BJ (cell line): ENCODE measurements around the gene UGT1A8. TPM values are rescaled to one million over a fixed set of nuclear protein-coding genes. Genes with fewer than 3 reads are reported as not detected.

ENCODE experiments used
- CTCF ChIA-PET: fragments of 350-600 bp; formaldehyde crosslinking; extraction: SDS; loops from one replicate; lab custom pipeline; 2021; ENCODE audit warnings: antibody characterized with exemption, inconsistent platforms; lab: Yijun Ruan, JAX
- POLR2A ChIA-PET: fragments of 300-600 bp; sonication (Branson Sonifier 250); formaldehyde crosslinking; extraction: SDS; loops from one replicate; lab custom pipeline; 2021; ENCODE audit warnings: antibody characterized with exemption; lab: Charles Lee
- DNase-seq: peaks from one replicate; pipeline ENCODE4 v3.0.0-alpha.2; 2011; ENCODE audit warnings: low read depth
- H3K27me3 ChIP-seq: 2 replicates; pipeline ENCODE4 v1.6.0; 2011; ENCODE audit warnings: low read length; ENCODE audit not compliant: control insufficient read depth, insufficient read depth
- H3K36me3 ChIP-seq: 2 replicates; pipeline ENCODE4 v1.5.1; 2011; ENCODE audit warnings: low read length; ENCODE audit not compliant: control insufficient read depth, insufficient read depth
- H3K4me3 ChIP-seq: 2 replicates; pipeline ENCODE4 v1.5.1; 2011; ENCODE audit warnings: low read depth, mild to moderate bottlenecking, control low read depth, low read length
- polyA plus RNA-seq: library from polyadenylated mRNA; depleted of rRNA; stranded (reverse); fragments of >200 nt; gene quantifications from 2 replicates; pipeline ENCODE4 v1.2.3, GENCODE V29; 2011
- TF ChIP-seq, protein P1 (sequence below): IDR thresholded peaks from 2 replicates; pipeline ENCODE4 v1.5.1; 2011; ENCODE audit warnings: low read depth, mild to moderate bottlenecking, control low read depth, inconsistent platforms, low read length, moderate library complexity; ENCODE audit not compliant: insufficient read depth

The UGT1A8 gene
- polyA plus RNA-seq, 1 experiment = not detected

DNA sequence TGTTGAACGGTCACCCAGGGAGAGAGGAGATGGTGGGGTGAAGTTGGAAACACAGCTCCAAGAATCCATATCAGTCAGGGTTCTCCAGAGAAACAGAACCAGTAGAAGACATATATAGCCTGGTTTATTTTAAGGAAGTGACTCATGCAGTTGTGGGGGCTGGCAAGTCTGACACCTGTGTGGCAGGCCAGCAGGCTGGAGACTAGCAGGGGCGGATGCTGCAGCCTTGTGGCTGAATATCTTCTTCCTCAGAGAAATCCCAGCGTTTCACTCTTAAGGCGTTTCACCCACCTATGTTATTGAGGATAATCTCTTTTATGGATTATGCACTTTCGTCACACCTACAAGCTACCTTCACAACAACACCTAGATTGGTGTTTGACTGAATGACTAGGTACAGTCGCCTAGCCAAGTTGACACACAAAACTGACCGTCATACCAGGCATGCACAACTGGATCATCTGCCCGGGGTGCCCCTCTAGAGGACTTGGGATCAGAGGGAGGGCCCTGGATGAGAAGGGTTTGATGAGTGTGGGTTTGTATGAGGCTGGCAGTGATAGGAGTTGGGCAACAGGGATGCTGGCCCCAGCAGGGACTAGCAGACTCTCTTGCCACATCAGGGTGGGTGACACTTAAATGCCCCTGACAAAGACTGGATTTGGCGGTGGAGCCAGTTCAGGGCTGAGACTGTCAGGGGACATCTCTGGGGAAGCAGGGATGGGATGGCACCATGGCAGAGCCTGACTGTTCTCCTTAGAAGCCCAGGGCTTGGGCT is 184.1 kb downstream of the UGT1A8 start:
- Histone ChIP-seq H3K36me3 (no peaks in the 10 kb centered on the region), H3K27me3 (no peaks in the 10 kb centered on the region), H3K4me3 (no peak overlapping the region)
- DNase-seq = no peak
- ChIA-PET POLR2A (no interaction called here), CTCF (no interaction called here)
- TF ChIP-seq, protein P1, sequence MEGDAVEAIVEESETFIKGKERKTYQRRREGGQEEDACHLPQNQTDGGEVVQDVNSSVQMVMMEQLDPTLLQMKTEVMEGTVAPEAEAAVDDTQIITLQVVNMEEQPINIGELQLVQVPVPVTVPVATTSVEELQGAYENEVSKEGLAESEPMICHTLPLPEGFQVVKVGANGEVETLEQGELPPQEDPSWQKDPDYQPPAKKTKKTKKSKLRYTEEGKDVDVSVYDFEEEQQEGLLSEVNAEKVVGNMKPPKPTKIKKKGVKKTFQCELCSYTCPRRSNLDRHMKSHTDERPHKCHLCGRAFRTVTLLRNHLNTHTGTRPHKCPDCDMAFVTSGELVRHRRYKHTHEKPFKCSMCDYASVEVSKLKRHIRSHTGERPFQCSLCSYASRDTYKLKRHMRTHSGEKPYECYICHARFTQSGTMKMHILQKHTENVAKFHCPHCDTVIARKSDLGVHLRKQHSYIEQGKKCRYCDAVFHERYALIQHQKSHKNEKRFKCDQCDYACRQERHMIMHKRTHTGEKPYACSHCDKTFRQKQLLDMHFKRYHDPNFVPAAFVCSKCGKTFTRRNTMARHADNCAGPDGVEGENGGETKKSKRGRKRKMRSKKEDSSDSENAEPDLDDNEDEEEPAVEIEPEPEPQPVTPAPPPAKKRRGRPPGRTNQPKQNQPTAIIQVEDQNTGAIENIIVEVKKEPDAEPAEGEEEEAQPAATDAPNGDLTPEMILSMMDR = no peak

GRCh38 chr2:233802132-233802815 is 184.8 kb downstream of the UGT1A8 start:
- ChIA-PET POLR2A (no interaction called here), CTCF (no interaction called here)
- no peaks in the 10 kb centered on the region for H3K36me3 ChIP-seq
- no peak for DNase-seq
- H3K27me3 ChIP-seq = no peaks in the 10 kb centered on the region
- TF ChIP-seq, protein P1 = no peak
- H3K4me3 ChIP-seq = no peak overlapping the region

DNA sequence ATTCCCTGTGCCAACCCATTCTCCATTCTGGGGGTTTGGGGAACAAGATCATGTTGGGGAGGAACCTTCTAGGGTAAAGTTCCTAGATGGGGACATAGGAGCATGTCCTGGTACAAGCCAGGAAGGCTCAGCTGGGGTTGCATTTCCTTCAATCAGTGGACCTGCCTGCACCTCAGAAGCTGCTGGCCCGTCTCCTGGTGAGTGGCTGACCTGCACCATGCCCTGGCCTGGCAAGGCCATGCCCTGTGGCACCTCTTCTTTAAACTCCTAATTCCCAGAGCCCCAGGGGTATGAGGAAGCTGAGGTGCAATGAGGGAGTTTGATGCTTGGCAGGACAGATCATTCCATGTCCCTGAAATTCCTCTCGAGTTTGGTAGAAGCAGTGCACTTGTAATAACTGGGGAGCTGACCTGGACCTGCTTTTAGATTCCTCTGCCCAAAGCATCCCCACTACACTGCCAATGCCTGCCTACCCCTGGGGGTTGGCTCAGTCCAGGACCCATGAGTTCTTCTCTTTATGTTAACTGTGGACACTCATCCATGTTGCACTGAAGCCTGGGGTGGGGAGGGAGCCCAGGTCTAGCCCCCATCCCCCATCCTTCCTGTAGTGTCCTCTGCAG is 186.0 kb downstream of the UGT1A8 start:
- ChIA-PET CTCF (no interaction called here), POLR2A (no interaction called here)
- TF ChIP-seq, protein P1 = no peak
- H3K27me3 ChIP-seq = peaks cover under 1% of the 10 kb centered on the region; the same call in 1 of the 2 replicates
- H3K4me3 ChIP-seq = no peak overlapping the region
- no peaks in the 10 kb centered on the region for H3K36me3 ChIP-seq
- no peak for DNase-seq

GRCh38 chr2:233803994-233804393 is 186.6 kb downstream of the UGT1A8 start:
- no peak for DNase-seq
- Histone ChIP-seq H3K27me3 (peaks cover 2% of the 10 kb centered on the region; the same call in 1 of the 2 replicates), H3K36me3 (no peaks in the 10 kb centered on the region), H3K4me3 (no peak overlapping the region)
- TF ChIP-seq, protein P1 = no peak
- ChIA-PET POLR2A (no interaction called here), CTCF (no interaction called here)

DNA sequence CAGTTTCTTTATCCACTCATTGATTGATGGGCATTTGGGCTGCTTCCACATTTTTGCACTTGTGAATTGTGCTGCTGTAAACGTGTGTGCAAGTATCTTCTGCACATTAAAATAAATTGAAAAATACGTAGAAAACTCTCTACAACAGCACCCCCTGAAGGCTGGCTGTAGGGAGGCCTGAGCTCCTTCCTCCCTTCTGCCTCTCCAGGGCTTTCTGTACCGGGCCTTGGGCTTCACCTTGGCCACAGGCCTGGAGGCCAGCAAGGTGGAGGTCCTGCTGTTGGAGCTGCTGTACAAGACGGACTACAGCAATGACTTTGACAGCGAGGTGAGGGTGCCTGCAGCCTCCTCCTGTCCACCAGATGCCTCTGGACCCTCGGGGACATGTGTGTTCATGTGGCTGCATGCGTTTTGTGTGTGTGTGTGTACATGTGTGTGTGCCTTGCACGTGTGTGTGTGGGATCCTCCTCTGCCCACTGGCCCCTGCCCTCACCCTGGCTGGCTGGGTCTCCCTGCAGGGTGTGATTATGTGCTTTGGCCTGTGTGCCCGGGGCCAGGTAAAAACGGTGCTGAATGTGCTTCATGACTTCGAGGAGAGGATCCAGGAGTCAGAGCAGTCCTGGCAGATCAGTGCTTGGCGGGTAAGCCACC is 189.9 kb downstream of the UGT1A8 start:
- TF ChIP-seq, protein P1 = no peak
- POLR2A ChIA-PET = no interaction called here
- CTCF ChIA-PET = no interaction called here
- no peak for DNase-seq
- Histone ChIP-seq H3K36me3 (no peaks in the 10 kb centered on the region), H3K27me3 (peaks cover 3% of the 10 kb centered on the region; the same call in 1 of the 2 replicates), H3K4me3 (no peak overlapping the region)
